ENCODE measurements around the gene PEPD.

DNA sequence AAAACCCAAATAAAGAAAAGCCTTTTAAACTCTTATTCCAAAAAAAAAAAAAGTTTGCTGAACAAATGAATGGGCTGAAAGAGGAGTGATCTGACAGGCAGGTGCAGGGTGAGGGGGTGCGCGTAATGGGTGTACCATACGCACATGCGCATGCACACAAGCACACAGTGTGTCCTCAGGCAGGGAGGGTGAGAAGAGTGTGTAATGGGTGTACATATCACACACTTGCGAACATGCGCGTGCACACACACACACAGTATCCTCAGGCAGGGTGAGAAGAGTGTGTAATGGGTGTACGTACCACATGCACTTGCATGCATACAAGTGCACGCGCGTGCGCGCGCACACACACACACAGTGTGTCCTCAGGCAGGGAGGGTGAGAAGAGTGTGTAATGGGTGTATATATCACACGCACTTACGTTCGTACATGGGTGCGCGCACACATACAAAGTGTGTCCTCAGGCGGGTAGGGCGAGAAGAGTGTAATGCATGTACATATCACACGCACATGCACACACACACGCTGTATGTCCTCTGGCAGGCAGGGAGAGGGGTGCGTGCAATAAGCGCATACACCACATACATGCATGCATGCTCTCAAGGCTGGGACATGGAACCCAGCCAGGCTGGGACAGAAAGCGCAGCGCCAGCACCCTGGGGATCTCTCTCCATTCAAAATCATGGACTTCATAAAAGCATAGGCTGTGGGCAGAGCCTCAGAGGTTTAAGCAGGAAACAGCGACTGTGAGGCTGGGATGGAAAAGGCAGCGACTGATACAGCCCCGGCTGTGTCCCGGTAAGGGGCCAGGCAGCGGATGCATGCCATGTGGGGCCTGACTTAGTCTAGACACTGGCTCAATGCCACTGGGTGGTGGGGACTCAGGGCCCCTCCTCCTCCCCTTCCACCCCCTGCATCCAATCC, 77.7 kb downstream of the PEPD start:
- no peak for TF ChIP-seq POLR2A (IDR thresholded peaks at IDR 0.05)
- TF ChIP-seq, protein P1, sequence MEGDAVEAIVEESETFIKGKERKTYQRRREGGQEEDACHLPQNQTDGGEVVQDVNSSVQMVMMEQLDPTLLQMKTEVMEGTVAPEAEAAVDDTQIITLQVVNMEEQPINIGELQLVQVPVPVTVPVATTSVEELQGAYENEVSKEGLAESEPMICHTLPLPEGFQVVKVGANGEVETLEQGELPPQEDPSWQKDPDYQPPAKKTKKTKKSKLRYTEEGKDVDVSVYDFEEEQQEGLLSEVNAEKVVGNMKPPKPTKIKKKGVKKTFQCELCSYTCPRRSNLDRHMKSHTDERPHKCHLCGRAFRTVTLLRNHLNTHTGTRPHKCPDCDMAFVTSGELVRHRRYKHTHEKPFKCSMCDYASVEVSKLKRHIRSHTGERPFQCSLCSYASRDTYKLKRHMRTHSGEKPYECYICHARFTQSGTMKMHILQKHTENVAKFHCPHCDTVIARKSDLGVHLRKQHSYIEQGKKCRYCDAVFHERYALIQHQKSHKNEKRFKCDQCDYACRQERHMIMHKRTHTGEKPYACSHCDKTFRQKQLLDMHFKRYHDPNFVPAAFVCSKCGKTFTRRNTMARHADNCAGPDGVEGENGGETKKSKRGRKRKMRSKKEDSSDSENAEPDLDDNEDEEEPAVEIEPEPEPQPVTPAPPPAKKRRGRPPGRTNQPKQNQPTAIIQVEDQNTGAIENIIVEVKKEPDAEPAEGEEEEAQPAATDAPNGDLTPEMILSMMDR (IDR thresholded peaks at IDR 0.05): no peak

All from tibial nerve (tissue), 3 donors.